Neural cell (in vitro differentiated cells): ENCODE measurements around the gene CLEC16A. TPM values are rescaled to one million over a fixed set of nuclear protein-coding genes. Genes with fewer than 3 reads are reported as not detected.

Experiments used
- H2AFZ ChIP-seq: fragments of 200-600, 300-800 bp; sonication (generic), shearing (Covaris generic); 2 replicates; pipeline ENCODE4 v1.6.0; 2014; ENCODE audit warnings: low read depth, mild to moderate bottlenecking, antibody characterized with exemption, low read length, moderate library complexity
- H3F3A ChIP-seq: fragments of 200-600 bp; shearing (Covaris generic); 2 replicates; pipeline ENCODE4 v1.6.1; 2016; ENCODE audit warnings: mild to moderate bottlenecking, moderate library complexity, mixed read lengths, antibody characterized with exemption, low read length; ENCODE audit not compliant: insufficient read depth, poor library complexity, severe bottlenecking
- H3K27ac ChIP-seq: fragments of 200-600, 300-800 bp; sonication (generic), shearing (Covaris generic); 2 replicates; pipeline ENCODE4 v1.5.1; 2014; ENCODE audit warnings: mild to moderate bottlenecking, low read length, moderate library complexity
- H3K27me3 ChIP-seq: fragments of 300-800, 200-600 bp; sonication (generic), shearing (Covaris generic); 2 replicates; pipeline ENCODE4 v1.6.0; 2014; ENCODE audit warnings: mild to moderate bottlenecking, low read depth, low read length, moderate library complexity; ENCODE audit not compliant: insufficient read depth
- H3K36me3 ChIP-seq: fragments of 300-800, 200-600 bp; sonication (generic), shearing (Covaris generic); 2 replicates; pipeline ENCODE4 v1.5.1; 2014; ENCODE audit warnings: mild to moderate bottlenecking, antibody characterized with exemption, low read length, moderate library complexity; ENCODE audit not compliant: insufficient read depth
- H3K4me2 ChIP-seq: fragments of 300-800, 200-600 bp; sonication (generic), shearing (Covaris generic); 2 replicates; pipeline ENCODE4 v1.6.0; 2014; ENCODE audit warnings: mild to moderate bottlenecking, low read length
- H3K4me3 ChIP-seq: fragments of 300-800, 200-600 bp; sonication (generic), shearing (Covaris generic); 2 replicates; pipeline ENCODE4 v1.5.1; 2014; ENCODE audit warnings: mild to moderate bottlenecking, low read length, moderate library complexity
- H3K79me2 ChIP-seq: fragments of 200-600 bp; shearing (Covaris generic); replicated peaks from 2 replicates; pipeline ENCODE4 v1.6.0; 2014; ENCODE audit warnings: mild to moderate bottlenecking, low read length, moderate library complexity; ENCODE audit not compliant: insufficient read depth
- H3K9ac ChIP-seq: fragments of 300-800, 200-600 bp; sonication (generic), shearing (Covaris generic); 2 replicates; pipeline ENCODE4 v1.6.1; 2016; ENCODE audit warnings: mild to moderate bottlenecking, low read length, mixed read lengths
- H3K9me2 ChIP-seq: fragments of 200-600 bp; shearing (Covaris generic); 2 replicates; pipeline ENCODE4 v1.6.1; 2016; ENCODE audit warnings: mild to moderate bottlenecking, low read length, mixed read lengths; ENCODE audit not compliant: insufficient read depth
- H3K9me3 ChIP-seq: fragments of 200-600, 300-800 bp; sonication (generic), shearing (Covaris generic); 2 replicates; pipeline ENCODE4 v1.6.1; 2016; ENCODE audit warnings: mild to moderate bottlenecking, mixed run types, low read length, moderate library complexity, mixed read lengths
- H4K20me1 ChIP-seq: fragments of 200-600 bp; shearing (Covaris generic); 2 replicates; pipeline ENCODE4 v1.6.1; 2016; ENCODE audit warnings: mild to moderate bottlenecking, mixed run types; ENCODE audit not compliant: insufficient read depth
- CTCF ChIP-seq: fragments of 450-650 bp; IDR thresholded peaks from 2 replicates; pipeline ENCODE4 v1.5.1; 2014; ENCODE audit warnings: antibody characterized with exemption, mild to moderate bottlenecking, moderate library complexity; ENCODE audit not compliant: poor library complexity, severe bottlenecking
- EP300 ChIP-seq: fragments of 450-650 bp; conservative IDR thresholded peaks from 2 replicates; pipeline ENCODE4 v1.6.1; 2014; ENCODE audit warnings: antibody characterized with exemption, mild to moderate bottlenecking, moderate library complexity; ENCODE audit not compliant: poor library complexity, severe bottlenecking
- EZH2 ChIP-seq: fragments of 200-600, 300-800 bp; shearing (Covaris generic), sonication (generic); IDR thresholded peaks from 2 replicates; pipeline ENCODE4 v1.6.1; 2014; ENCODE audit warnings: antibody characterized with exemption, low read length, borderline replicate concordance, mild to moderate bottlenecking; ENCODE audit not compliant: insufficient read depth, poor library complexity, severe bottlenecking
- MXI1 ChIP-seq: fragments of 450-650 bp; conservative IDR thresholded peaks from 2 replicates; pipeline ENCODE4 v1.6.1; 2014; ENCODE audit warnings: antibody characterized with exemption, mild to moderate bottlenecking; ENCODE audit not compliant: poor library complexity, severe bottlenecking
- POLR2AphosphoS5 ChIP-seq: IDR thresholded peaks from 2 replicates; pipeline ENCODE4 v1.6.1; 2012
- RAD21 ChIP-seq: fragments of 450-650 bp; conservative IDR thresholded peaks from 2 replicates; pipeline ENCODE4 v1.6.1; 2014; ENCODE audit warnings: antibody characterized with exemption, mild to moderate bottlenecking, moderate library complexity
- REST ChIP-seq: IDR thresholded peaks from 2 replicates; pipeline ENCODE4 v1.6.1; 2012; ENCODE audit warnings: borderline replicate concordance
- SMC3 ChIP-seq: fragments of 450-650 bp; conservative IDR thresholded peaks from 2 replicates; pipeline ENCODE4 v1.6.1; 2014; ENCODE audit warnings: antibody characterized with exemption, mild to moderate bottlenecking, moderate library complexity; ENCODE audit not compliant: poor library complexity
- TAF1 ChIP-seq: IDR thresholded peaks from 2 replicates; pipeline ENCODE4 v1.6.1; 2012; ENCODE audit warnings: low read depth
- polyA plus RNA-seq: library from polyadenylated mRNA; depleted of rRNA; stranded (reverse); fragments of >200 nt; gene quantifications from 2 replicates; pipeline ENCODE4 v1.2.3, GENCODE V29; 2014

Gene CLEC16A
- polyA plus RNA-seq, 1 donor from 2014 or later, result 11.1 TPM

GRCh38 chr16:11089504-11090124 is 145.2 kb downstream of the CLEC16A start:
- Histone ChIP-seq H3K4me2 (no peak overlapping the region), H3K27me3 (no peaks in the 10 kb centered on the region), H2AFZ (no peak overlapping the region), H3K9me3 (no peaks in the 10 kb centered on the region), H3K9ac (no peak overlapping the region), H3K79me2 (no peaks in the 10 kb centered on the region), H3K27ac (no peak overlapping the region), H3F3A (no peaks in the 10 kb centered on the region), H3K36me3 (no peaks in the 10 kb centered on the region), H4K20me1 (no peaks in the 10 kb centered on the region), H3K9me2 (no peaks in the 10 kb centered on the region), H3K4me3 (no peak overlapping the region)
- TF ChIP-seq CTCF (no peak), RAD21 (no peak), MXI1 (no peak), TAF1 (no peak), SMC3 (no peak), EP300 (no peak), EZH2 (no peak), POLR2AphosphoS5 (no peak), REST (no peak)

DNA sequence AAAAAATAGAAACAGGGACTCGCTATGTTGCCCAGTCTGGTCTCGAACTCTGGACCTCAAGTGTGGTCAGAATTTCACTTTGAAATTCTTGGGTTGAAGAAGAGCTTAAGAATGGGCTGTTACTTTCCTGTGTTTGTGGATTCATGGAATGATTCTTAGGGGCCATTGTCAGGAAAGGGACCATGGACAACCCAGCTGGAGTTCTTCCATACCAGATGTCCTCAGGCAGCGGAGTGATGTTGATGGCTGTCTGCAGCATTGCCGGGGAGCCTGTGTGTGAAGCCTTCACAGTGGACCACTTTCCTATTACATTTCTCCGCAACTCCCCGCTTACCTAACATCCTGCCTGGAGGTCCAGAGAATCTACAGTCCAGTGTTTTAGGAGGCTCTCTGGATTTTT is 145.9 kb downstream of the CLEC16A start:
- Histone ChIP-seq H3K36me3 (no peaks in the 10 kb centered on the region), H3K9me3 (no peaks in the 10 kb centered on the region), H3K9me2 (no peaks in the 10 kb centered on the region), H3K4me3 (no peak overlapping the region), H3K4me2 (no peak overlapping the region), H3K27ac (no peak overlapping the region), H3K27me3 (no peaks in the 10 kb centered on the region), H3F3A (no peaks in the 10 kb centered on the region), H2AFZ (no peak overlapping the region), H4K20me1 (no peaks in the 10 kb centered on the region), H3K79me2 (no peaks in the 10 kb centered on the region), H3K9ac (no peak overlapping the region)
- no peak for TF ChIP-seq CTCF
- no peak for TF ChIP-seq EZH2
- no peak for TF ChIP-seq RAD21
- TF ChIP-seq REST, result no peak
- no peak for TF ChIP-seq TAF1
- no peak for TF ChIP-seq POLR2AphosphoS5
- no peak for TF ChIP-seq EP300
- no peak for TF ChIP-seq MXI1
- TF ChIP-seq SMC3, result no peak
